Mucosa of gallbladder (tissue), 1 donor: ENCODE data around the gene ITPKC. TPM values are rescaled to one million over a fixed set of nuclear protein-coding genes. Genes with fewer than 3 reads are reported as not detected.
A peak's percentile ranks its signal among the peaks of the same experiment; 100 is the strongest.

Experiments
- DNase-seq: peaks from one replicate; pipeline ENCODE4 v3.0.0-alpha.2; 2020; ENCODE audit warnings: low spot score
- total RNA-seq: library from RNA; stranded (reverse); gene quantifications from one replicate; pipeline ENCODE4 v1.2.1, GENCODE V29; 2021
- donor health status: DM: no; HTN: no; CAD: no.

ITPKC gene
- total RNA-seq, 1 donor from 2014 or later = 21.4 TPM

GRCh38 chr19:40690050-40690692, 26.7 kb upstream of the ITPKC start, which contains the start of gene NUMBL:
Gene NUMBL, minus strand, starts transcription at chr19:40690651. Its CDS starts 168 bp downstream, at chr19:40690483.
- DNase-seq = no peak

- peak; percentile 92 for DNase-seq
These were observed 26.1 kb upstream of the ITPKC start for GRCh38 chr19:40690693-40691420.

GRCh38 chr19:40691421-40692211, 25.3 kb upstream of the ITPKC start:
- no peak for DNase-seq

- no peak for DNase-seq
These were observed 24.7 kb upstream of the ITPKC start for GRCh38 chr19:40692212-40692551.

- DNase-seq = no peak
These were observed 23.6 kb upstream of the ITPKC start for GRCh38 chr19:40693150-40693788.

GRCh38 chr19:40693896-40694295, 23.0 kb upstream of the ITPKC start:
- DNase-seq = no peak

GRCh38 chr19:40695881-40696280, 21.0 kb upstream of the ITPKC start:
- DNase-seq = no peak

- DNase-seq = no peak
These were observed 19.9 kb upstream of the ITPKC start for GRCh38 chr19:40697007-40697406.

- DNase-seq = no peak
These were observed 16.8 kb upstream of the ITPKC start for GRCh38 chr19:40700083-40700482.

GRCh38 chr19:40701758-40702157, 15.2 kb upstream of the ITPKC start:
- no peak for DNase-seq

GRCh38 chr19:40702337-40703012, 14.4 kb upstream of the ITPKC start:
- DNase-seq = no peak

GRCh38 chr19:40703029-40703755, 13.7 kb upstream of the ITPKC start:
- DNase-seq = no peak

GRCh38 chr19:40704491-40705361, 12.2 kb upstream of the ITPKC start:
- no peak for DNase-seq

GRCh38 chr19:40705362-40705651, 11.6 kb upstream of the ITPKC start:
- DNase-seq = no peak

GRCh38 chr19:40705950-40706619, 10.8 kb upstream of the ITPKC start:
- no peak for DNase-seq

GRCh38 chr19:40707615-40708014, 9.3 kb upstream of the ITPKC start:
- no peak for DNase-seq

GRCh38 chr19:40709817-40710216, 7.1 kb upstream of the ITPKC start:
- no peak for DNase-seq

GRCh38 chr19:40713939-40714338, 3.0 kb upstream of the ITPKC start:
- no peak for DNase-seq

GRCh38 chr19:40714441-40715299, 2.2 kb upstream of the ITPKC start:
- DNase-seq = peak; percentile 94
